WTC11 (cell line): ENCODE data around the gene SYNPO2. TPM values are rescaled to one million over a fixed set of nuclear protein-coding genes. Genes with fewer than 3 reads are reported as not detected.

ENCODE experiments used
- ATAC-seq: fragments of 200-7000 bp; cut with Tn5 transposase; 2 replicates; pipeline ENCODE4 v1.10.0; 2021; ENCODE audit warnings: mild to moderate bottlenecking, moderate library complexity
- CTCF ChIA-PET: fragments of 300-600 bp; sonication (Branson Sonifier 250); formaldehyde crosslinking; loops from one replicate; lab custom pipeline; 2021; ENCODE audit warnings: antibody characterized with exemption; lab: Charles Lee
- POLR2A ChIA-PET: fragments of 350-600 bp; sonication (Branson Sonifier 250); formaldehyde crosslinking; loops from one replicate; lab custom pipeline; 2021; ENCODE audit warnings: antibody characterized with exemption; lab: Charles Lee
- DNase-seq: peaks from one replicate; pipeline ENCODE4 v3.0.0; 2021; ENCODE audit warnings: low spot score
- H3K27ac Mint-ChIP-seq: 2 replicates; pipeline ENCODE4 v1.8.0; 2021; ENCODE audit warnings: mixed read lengths
- H3K27me3 Mint-ChIP-seq: 2 replicates; pipeline ENCODE4 v1.8.0; 2021; ENCODE audit warnings: low read depth, mild to moderate bottlenecking, moderate library complexity, mixed read lengths
- H3K36me3 Mint-ChIP-seq: 2 replicates; pipeline ENCODE4 v1.8.0; 2021; ENCODE audit warnings: mixed read lengths
- H3K4me1 Mint-ChIP-seq: 2 replicates; pipeline ENCODE4 v1.8.0; 2022; ENCODE audit warnings: mixed read lengths
- H3K4me3 Mint-ChIP-seq: 2 replicates; pipeline ENCODE4 v1.8.0; 2021; ENCODE audit warnings: mild to moderate bottlenecking, moderate library complexity, mixed read lengths
- H3K9me3 Mint-ChIP-seq: 2 replicates; pipeline ENCODE4 v1.8.0; 2021; ENCODE audit warnings: mixed read lengths
- CBFB ChIP-seq: sonication (generic); formaldehyde crosslinking; IDR thresholded peaks from 2 replicates; pipeline ENCODE4 v1.8.1; 2022; ENCODE audit warnings: mild to moderate bottlenecking, low read depth, missing genetic modification reagents
- ELF4 ChIP-seq: sonication (generic); formaldehyde crosslinking; IDR thresholded peaks from 2 replicates; pipeline ENCODE4 v1.8.1; 2022; ENCODE audit warnings: low read depth, mild to moderate bottlenecking, moderate library complexity, missing genetic modification reagents
- EMX1 ChIP-seq: fragments of 250-450 bp; sonication (Bioruptor Pico); IDR thresholded peaks from 2 replicates; pipeline ENCODE4 v1.8.0; 2021; ENCODE audit warnings: mild to moderate bottlenecking
- GABPB1 ChIP-seq: sonication (generic); formaldehyde crosslinking; IDR thresholded peaks from 2 replicates; pipeline ENCODE4 v1.8.1; 2023; ENCODE audit warnings: mild to moderate bottlenecking, missing genetic modification reagents
- NFATC4 ChIP-seq: fragments of 250-450 bp; sonication (Bioruptor Pico); IDR thresholded peaks from 2 replicates; pipeline ENCODE4 v1.9.0; 2021; ENCODE audit warnings: mild to moderate bottlenecking
- NR1H2 ChIP-seq: sonication (generic); formaldehyde crosslinking; IDR thresholded peaks from 2 replicates; pipeline ENCODE4 v1.9.0; 2021; ENCODE audit warnings: mild to moderate bottlenecking, moderate library complexity, missing genetic modification reagents
- TCF7 ChIP-seq: sonication (generic); formaldehyde crosslinking; IDR thresholded peaks from 2 replicates; pipeline ENCODE4 v1.8.0; 2022; ENCODE audit warnings: mild to moderate bottlenecking, low read depth, missing genetic modification reagents, moderate library complexity
- TEAD4 ChIP-seq: sonication (generic); formaldehyde crosslinking; IDR thresholded peaks from 2 replicates; pipeline ENCODE4 v1.8.0; 2022; ENCODE audit warnings: mild to moderate bottlenecking, missing genetic modification reagents
- TP53 ChIP-seq: sonication (generic); formaldehyde crosslinking; IDR thresholded peaks from 2 replicates; pipeline ENCODE4 v1.8.1; 2023; ENCODE audit warnings: mild to moderate bottlenecking, missing genetic modification reagents
- ZNF138 ChIP-seq: sonication (generic); formaldehyde crosslinking; conservative IDR thresholded peaks from 2 replicates; pipeline ENCODE4 v1.8.1; 2022; ENCODE audit warnings: mild to moderate bottlenecking, moderate library complexity, missing genetic modification reagents
- ZNF317 ChIP-seq: sonication (generic); formaldehyde crosslinking; IDR thresholded peaks from 2 replicates; pipeline ENCODE4 v1.8.1; 2023; ENCODE audit warnings: low read depth, mild to moderate bottlenecking, moderate library complexity, missing genetic modification reagents, borderline replicate concordance
- ZNF512 ChIP-seq: sonication (generic); formaldehyde crosslinking; IDR thresholded peaks from 2 replicates; pipeline ENCODE4 v1.8.1; 2022; ENCODE audit warnings: missing genetic modification reagents, borderline replicate concordance
- total RNA-seq: library from RNA; stranded (reverse); gene quantifications from 3 replicates; pipeline ENCODE4 v1.2.3, GENCODE V29; 2021
- TF ChIP-seq, protein P1 (sequence below): sonication (generic); formaldehyde crosslinking; IDR thresholded peaks from 2 replicates; pipeline ENCODE4 v1.8.1; 2023; ENCODE audit warnings: mild to moderate bottlenecking, missing genetic modification reagents, moderate library complexity
- TF ChIP-seq, protein P2 (sequence below): sonication (generic); formaldehyde crosslinking; IDR thresholded peaks from 2 replicates; pipeline ENCODE4 v1.8.1; 2023; ENCODE audit warnings: mild to moderate bottlenecking, moderate library complexity, missing genetic modification reagents
- TF ChIP-seq, protein P3 (sequence below): sonication (generic); formaldehyde crosslinking; IDR thresholded peaks from 2 replicates; pipeline ENCODE4 v1.8.1; 2023; ENCODE audit warnings: mild to moderate bottlenecking, missing genetic modification reagents
- TF ChIP-seq, protein P4 (sequence below): sonication (generic); formaldehyde crosslinking; IDR thresholded peaks from 2 replicates; pipeline ENCODE4 v1.8.0; 2022; ENCODE audit warnings: mild to moderate bottlenecking, missing genetic modification reagents
- TF ChIP-seq, protein P5 (sequence below): sonication (generic); formaldehyde crosslinking; IDR thresholded peaks from 2 replicates; pipeline ENCODE4 v1.8.1; 2023; ENCODE audit warnings: mild to moderate bottlenecking, missing genetic modification reagents, moderate library complexity
- TF ChIP-seq, protein P6 (sequence below): sonication (generic); formaldehyde crosslinking; IDR thresholded peaks from 2 replicates; pipeline ENCODE4 v1.8.0; 2022; ENCODE audit warnings: missing genetic modification reagents
- TF ChIP-seq, protein P7 (sequence below): sonication (generic); formaldehyde crosslinking; IDR thresholded peaks from 2 replicates; pipeline ENCODE4 v1.8.1; 2023; ENCODE audit warnings: mild to moderate bottlenecking, missing genetic modification reagents, borderline replicate concordance

Gene SYNPO2
- total RNA-seq, 1 experiment from 2014 or later, result 1.9 TPM

GRCh38 chr4:118950929-118951570, 62.4 kb downstream of the SYNPO2 start (continued):
- TF ChIP-seq TEAD4 (CRISPR knock-in tag) (no peak), NR1H2 (no peak)
- TF ChIP-seq, protein P1, sequence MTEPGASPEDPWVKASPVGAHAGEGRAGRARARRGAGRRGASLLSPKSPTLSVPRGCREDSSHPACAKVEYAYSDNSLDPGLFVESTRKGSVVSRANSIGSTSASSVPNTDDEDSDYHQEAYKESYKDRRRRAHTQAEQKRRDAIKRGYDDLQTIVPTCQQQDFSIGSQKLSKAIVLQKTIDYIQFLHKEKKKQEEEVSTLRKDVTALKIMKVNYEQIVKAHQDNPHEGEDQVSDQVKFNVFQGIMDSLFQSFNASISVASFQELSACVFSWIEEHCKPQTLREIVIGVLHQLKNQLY, result no peak
- TF ChIP-seq, protein P2, sequence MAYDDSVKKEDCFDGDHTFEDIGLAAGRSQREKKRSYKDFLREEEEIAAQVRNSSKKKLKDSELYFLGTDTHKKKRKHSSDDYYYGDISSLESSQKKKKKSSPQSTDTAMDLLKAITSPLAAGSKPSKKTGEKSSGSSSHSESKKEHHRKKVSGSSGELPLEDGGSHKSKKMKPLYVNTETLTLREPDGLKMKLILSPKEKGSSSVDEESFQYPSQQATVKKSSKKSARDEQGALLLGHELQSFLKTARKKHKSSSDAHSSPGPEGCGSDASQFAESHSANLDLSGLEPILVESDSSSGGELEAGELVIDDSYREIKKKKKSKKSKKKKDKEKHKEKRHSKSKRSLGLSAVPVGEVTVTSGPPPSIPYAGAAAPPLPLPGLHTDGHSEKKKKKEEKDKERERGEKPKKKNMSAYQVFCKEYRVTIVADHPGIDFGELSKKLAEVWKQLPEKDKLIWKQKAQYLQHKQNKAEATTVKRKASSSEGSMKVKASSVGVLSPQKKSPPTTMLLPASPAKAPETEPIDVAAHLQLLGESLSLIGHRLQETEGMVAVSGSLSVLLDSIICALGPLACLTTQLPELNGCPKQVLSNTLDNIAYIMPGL (CRISPR knock-in tag), result no peak

DNA sequence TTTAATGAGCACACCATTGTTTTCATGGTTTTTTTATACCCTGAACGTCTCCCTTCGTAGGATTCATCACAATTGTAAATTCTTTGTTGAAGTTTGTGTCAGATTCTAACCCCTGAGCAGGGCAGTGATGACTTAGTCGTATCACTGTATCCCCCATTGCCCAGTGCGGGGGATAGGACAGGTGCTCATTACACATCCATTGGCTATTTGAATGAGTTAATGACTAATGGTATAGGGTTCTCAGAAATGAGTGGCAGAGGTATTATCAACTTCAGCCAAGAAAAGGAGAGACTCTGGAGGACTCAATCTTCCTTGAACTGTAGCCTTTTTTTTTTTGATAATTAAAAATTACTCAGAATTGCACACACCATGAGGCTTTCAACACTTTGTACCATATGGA, 64.6 kb downstream of the SYNPO2 start:
- Mint-ChIP-seq H3K4me3 (no peak overlapping the region), H3K27ac (no peak overlapping the region), H3K4me1 (peaks cover 11% of the 10 kb centered on the region), H3K36me3 (no peaks in the 10 kb centered on the region), H3K27me3 (no peaks in the 10 kb centered on the region), H3K9me3 (no peaks in the 10 kb centered on the region)
- TF ChIP-seq ZNF512 (CRISPR knock-in tag) (no peak), GABPB1 (CRISPR knock-in tag) (no peak), CBFB (CRISPR knock-in tag) (no peak), NFATC4 (CRISPR knock-in tag) (no peak), ZNF138 (CRISPR knock-in tag) (no peak), TP53 (CRISPR knock-in tag) (no peak), ELF4 (CRISPR knock-in tag) (no peak), TCF7 (CRISPR knock-in tag) (no peak), EMX1 (CRISPR knock-in tag) (no peak)
- TF ChIP-seq, protein P3, sequence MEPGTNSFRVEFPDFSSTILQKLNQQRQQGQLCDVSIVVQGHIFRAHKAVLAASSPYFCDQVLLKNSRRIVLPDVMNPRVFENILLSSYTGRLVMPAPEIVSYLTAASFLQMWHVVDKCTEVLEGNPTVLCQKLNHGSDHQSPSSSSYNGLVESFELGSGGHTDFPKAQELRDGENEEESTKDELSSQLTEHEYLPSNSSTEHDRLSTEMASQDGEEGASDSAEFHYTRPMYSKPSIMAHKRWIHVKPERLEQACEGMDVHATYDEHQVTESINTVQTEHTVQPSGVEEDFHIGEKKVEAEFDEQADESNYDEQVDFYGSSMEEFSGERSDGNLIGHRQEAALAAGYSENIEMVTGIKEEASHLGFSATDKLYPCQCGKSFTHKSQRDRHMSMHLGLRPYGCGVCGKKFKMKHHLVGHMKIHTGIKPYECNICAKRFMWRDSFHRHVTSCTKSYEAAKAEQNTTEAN (CRISPR knock-in tag), result no peak
- TF ChIP-seq, protein P4, sequence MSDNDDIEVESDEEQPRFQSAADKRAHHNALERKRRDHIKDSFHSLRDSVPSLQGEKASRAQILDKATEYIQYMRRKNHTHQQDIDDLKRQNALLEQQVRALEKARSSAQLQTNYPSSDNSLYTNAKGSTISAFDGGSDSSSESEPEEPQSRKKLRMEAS (CRISPR knock-in tag), result no peak
- TF ChIP-seq, protein P5, sequence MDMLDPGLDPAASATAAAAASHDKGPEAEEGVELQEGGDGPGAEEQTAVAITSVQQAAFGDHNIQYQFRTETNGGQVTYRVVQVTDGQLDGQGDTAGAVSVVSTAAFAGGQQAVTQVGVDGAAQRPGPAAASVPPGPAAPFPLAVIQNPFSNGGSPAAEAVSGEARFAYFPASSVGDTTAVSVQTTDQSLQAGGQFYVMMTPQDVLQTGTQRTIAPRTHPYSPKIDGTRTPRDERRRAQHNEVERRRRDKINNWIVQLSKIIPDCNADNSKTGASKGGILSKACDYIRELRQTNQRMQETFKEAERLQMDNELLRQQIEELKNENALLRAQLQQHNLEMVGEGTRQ, result no peak
- CTCF ChIA-PET, result no interaction called here
- POLR2A ChIA-PET, result no interaction called here
- ATAC-seq (no peak), DNase-seq (no peak)

GRCh38 chr4:118954246-118954645, 65.6 kb downstream of the SYNPO2 start:
- H3K4me3 Mint-ChIP-seq, result no peak overlapping the region
- ATAC-seq (no peak), DNase-seq (no peak)
- ChIA-PET POLR2A (no interaction called here), CTCF (no interaction called here)
- H3K4me1 Mint-ChIP-seq, result peaks cover 1% of the 10 kb centered on the region
- H3K36me3 Mint-ChIP-seq, result no peaks in the 10 kb centered on the region
- no peak overlapping the region for H3K27ac Mint-ChIP-seq
- H3K27me3 Mint-ChIP-seq, result no peaks in the 10 kb centered on the region
- no peaks in the 10 kb centered on the region for H3K9me3 Mint-ChIP-seq
- TF ChIP-seq, protein P6, sequence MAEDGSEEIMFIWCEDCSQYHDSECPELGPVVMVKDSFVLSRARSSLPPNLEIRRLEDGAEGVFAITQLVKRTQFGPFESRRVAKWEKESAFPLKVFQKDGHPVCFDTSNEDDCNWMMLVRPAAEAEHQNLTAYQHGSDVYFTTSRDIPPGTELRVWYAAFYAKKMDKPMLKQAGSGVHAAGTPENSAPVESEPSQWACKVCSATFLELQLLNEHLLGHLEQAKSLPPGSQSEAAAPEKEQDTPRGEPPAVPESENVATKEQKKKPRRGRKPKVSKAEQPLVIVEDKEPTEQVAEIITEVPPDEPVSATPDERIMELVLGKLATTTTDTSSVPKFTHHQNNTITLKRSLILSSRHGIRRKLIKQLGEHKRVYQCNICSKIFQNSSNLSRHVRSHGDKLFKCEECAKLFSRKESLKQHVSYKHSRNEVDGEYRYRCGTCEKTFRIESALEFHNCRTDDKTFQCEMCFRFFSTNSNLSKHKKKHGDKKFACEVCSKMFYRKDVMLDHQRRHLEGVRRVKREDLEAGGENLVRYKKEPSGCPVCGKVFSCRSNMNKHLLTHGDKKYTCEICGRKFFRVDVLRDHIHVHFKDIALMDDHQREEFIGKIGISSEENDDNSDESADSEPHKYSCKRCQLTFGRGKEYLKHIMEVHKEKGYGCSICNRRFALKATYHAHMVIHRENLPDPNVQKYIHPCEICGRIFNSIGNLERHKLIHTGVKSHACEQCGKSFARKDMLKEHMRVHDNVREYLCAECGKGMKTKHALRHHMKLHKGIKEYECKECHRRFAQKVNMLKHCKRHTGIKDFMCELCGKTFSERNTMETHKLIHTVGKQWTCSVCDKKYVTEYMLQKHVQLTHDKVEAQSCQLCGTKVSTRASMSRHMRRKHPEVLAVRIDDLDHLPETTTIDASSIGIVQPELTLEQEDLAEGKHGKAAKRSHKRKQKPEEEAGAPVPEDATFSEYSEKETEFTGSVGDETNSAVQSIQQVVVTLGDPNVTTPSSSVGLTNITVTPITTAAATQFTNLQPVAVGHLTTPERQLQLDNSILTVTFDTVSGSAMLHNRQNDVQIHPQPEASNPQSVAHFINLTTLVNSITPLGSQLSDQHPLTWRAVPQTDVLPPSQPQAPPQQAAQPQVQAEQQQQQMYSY, result no peak
- TF ChIP-seq NR1H2, result no peak
- TF ChIP-seq ZNF317 (CRISPR knock-in tag), result no peak
- TF ChIP-seq, protein P7, sequence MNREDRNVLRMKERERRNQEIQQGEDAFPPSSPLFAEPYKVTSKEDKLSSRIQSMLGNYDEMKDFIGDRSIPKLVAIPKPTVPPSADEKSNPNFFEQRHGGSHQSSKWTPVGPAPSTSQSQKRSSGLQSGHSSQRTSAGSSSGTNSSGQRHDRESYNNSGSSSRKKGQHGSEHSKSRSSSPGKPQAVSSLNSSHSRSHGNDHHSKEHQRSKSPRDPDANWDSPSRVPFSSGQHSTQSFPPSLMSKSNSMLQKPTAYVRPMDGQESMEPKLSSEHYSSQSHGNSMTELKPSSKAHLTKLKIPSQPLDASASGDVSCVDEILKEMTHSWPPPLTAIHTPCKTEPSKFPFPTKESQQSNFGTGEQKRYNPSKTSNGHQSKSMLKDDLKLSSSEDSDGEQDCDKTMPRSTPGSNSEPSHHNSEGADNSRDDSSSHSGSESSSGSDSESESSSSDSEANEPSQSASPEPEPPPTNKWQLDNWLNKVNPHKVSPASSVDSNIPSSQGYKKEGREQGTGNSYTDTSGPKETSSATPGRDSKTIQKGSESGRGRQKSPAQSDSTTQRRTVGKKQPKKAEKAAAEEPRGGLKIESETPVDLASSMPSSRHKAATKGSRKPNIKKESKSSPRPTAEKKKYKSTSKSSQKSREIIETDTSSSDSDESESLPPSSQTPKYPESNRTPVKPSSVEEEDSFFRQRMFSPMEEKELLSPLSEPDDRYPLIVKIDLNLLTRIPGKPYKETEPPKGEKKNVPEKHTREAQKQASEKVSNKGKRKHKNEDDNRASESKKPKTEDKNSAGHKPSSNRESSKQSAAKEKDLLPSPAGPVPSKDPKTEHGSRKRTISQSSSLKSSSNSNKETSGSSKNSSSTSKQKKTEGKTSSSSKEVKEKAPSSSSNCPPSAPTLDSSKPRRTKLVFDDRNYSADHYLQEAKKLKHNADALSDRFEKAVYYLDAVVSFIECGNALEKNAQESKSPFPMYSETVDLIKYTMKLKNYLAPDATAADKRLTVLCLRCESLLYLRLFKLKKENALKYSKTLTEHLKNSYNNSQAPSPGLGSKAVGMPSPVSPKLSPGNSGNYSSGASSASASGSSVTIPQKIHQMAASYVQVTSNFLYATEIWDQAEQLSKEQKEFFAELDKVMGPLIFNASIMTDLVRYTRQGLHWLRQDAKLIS (CRISPR knock-in tag), result no peak
